Measurements from ENCODE around the gene NAV3.

- TF ChIP-seq SIN3A (IDR thresholded peaks at IDR 0.05; ENCODE audit: borderline replicate concordance, insufficient read depth, low read depth, low read length) (no peak), CTCF (IDR thresholded peaks at IDR 0.05) (no peak), REST (IDR thresholded peaks at IDR 0.05; ENCODE audit: insufficient read depth in 1 of 2, low read depth in 2 of 2, low read length in 1 of 2) (no peak), TCF7L2 (IDR thresholded peaks at IDR 0.05; ENCODE audit: low read depth, low read length) (no peak), POLR2AphosphoS5 (IDR thresholded peaks at IDR 0.05; ENCODE audit: low read depth, low read length) (no peak)
Measured at GRCh38 chr12:77850698-77851097, 20.0 kb downstream of the NAV3 start.
